HG03095 (cell line): ENCODE data around the gene ST7.

Experiments used
- ATAC-seq: cut with Tn5 transposase; IDR thresholded peaks from one replicate; pipeline ENCODE4 v1.9.1; 2021; ENCODE audit warnings: moderate library complexity; ENCODE audit not compliant: unreplicated experiment

Gene ST7

DNA sequence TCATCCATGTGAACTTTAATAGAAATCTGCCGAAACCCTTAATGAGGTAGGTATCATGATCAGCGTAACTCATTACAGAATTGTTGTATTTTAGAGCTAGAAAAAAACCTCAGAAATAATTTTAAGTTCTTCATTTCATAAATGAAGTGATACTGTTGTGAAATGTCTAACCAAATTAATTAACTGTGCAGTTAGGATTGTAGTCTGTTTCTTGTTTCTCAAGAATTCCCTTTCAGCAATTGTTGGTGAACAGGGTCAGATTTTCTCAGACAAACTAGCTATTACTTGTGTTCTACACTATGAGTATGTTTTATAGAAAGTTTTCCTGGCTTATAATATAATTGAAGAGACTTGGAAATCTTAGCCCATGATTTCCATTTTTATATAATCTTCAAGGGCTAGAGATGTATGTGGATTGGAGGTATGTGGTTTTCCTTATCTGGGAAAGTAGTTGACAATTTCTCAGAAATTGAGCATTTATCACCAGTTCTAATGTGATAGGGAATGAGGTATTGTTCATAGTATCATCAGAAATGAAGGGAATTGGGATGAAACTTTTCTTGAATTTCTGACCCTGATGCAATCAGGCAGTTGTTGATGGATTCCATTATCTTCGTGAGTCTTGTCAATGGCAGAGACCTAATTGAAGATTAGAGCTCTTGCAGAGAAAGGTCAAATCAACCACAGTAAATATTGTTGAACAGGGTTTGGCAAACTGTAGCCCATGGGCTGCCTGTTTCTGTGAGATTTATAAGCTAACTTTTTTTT lies 55.0 kb downstream of the ST7 start:
- ATAC-seq, result no peak

DNA sequence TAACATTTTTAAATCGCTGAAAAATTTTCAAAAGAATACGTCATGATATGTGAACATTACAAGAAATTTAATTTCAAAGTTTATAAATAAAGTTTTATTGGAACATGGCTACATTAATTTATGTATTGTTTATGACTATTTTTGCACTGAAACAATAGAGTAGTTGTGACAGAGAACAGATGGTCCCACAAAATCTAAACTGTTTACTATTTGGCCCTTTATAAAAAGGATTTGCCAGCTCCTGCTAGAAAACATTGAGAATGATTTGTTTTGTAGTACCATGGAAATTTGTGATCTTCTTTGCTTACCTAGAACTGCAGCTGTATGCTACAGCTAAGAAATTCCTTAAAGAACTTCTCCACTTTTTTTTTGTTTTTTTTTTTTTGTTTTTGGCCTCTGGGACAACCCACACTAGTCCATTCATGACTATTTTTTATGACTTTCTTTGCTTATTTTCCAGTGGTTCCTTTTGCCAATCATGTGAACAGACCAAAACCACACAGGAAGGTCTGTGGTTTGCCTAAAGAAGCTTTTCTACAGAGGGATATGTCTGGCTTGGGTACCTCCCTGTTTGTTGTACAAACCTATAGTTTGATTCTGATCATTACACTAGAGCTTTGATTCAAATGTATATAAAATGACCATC lies 55.7 kb downstream of the ST7 start:
- ATAC-seq, result no peak

DNA sequence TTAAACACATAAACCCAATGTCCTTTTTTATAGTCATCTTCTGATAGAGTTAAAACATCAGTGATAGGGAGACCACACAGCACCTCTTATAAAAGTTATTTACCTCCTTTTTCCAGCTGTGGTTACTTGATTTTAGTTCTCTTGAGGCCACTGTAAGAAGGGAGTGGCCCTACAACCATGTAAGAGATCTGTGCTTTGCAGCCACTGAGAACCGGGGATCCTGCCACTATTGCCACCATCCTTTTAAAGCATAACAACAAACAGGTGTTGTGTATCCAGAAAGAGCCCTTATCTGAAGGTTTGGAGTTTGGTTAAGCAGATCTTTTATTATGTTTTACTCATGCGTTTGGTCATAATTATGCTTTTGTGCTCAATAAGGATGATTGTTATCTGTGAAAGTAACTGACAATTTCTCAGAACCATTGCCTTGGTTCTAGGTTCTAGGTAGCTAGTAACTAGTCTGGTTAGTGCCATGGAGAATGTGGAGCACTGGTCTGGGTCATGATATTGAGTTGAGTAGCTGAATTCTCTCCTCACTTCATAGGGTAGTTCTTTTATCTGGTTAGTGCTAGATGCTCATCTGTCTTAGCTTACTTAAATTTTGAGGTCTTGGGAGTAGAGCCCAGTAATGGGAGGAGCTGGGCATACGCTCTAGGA lies 56.5 kb downstream of the ST7 start:
- ATAC-seq, result no peak

DNA sequence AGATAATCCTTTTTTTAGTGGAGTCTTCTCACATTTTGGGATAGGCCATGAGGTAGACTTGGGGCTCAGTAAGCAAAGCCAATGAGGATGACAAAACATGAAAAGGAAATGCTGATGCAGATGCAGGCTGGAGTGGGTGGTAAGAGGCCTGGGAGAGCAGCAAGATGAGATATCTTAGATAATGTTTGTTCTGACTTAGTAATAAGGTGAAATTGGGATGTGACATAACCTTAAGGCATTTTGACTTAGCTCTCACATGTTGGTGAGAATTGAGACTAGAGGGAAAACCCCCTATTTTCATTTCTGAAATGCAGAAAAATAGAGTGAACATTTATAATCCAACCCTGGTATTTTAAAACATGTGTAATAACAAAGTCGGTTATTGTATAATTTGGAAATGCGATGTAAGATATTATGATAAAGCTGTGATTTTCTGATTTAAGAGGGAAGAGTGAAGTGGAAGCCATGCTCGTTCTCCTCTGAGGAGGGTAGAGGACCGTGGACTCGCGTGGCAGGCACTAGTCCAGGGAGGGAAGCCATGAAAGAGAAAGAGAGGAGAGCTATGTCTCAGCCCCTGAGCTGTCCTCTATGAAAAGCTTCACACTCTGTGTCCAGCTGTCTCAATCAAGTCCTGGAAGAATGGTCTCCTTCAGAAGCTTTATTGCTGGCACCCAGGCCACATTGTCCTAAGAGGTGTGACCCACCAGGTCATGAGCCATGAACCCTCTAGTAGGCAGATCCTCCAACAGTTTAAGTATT lies 57.3 kb downstream of the ST7 start:
- peak; percentile 49 for ATAC-seq

DNA sequence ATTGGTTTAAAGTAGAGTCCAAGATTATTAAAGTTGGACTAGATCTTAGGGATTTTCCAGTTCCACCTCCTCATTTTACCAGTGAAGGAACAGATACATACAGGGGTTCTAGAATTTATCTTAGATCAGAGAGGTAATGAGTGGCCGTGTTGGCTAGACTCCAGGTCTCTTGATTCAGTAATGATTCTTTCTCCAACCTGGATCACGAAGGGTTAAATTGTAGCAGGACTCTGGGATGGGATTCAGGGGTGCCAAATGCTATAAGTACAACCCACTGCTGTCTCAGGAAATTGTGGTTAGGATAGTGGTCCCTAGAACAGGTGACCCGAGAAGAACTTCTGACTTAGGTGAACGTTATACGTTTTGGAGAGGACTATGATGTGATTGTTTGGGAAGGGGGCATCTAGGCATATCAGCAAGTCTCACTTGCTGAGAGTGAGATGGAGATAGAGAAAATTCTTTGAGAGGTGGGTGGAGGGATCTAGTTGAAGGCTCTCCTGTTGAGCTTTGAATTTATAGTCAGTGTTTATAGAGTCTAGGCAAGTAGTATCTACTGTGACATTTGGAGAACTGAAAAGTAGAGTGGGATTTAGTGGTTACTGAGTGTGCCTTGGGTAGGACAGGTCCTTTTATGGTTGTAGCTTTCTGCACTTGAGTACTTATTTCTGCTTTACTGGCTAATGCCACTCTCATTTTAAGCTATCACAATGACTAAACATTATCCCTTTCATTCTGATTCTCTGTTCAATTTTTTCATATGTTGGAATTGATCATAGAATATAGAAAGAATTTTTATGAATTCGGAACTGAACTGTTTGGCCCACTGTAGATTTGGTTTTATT lies 58.3 kb downstream of the ST7 start:
- peak; percentile 77 for ATAC-seq

DNA sequence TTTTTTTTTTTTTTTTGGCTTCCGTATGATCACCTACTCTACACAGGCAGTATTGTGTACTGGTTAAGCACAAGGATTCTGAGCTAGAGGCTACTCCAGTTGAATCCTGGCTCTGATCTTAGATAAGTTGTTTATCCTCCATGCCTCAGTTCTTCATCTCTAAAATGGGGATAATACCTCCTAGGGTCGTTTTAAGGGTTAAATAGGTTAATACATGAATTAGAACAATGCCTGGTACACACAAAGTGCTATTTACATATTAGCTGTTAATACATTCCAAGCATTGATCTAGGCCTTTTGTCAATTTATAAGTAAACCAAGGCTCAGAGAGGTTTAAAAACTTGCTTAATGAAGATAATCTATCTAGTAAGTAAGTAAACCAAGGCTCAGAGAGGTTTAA lies 59.0 kb downstream of the ST7 start:
- peak; percentile 3 for ATAC-seq

DNA sequence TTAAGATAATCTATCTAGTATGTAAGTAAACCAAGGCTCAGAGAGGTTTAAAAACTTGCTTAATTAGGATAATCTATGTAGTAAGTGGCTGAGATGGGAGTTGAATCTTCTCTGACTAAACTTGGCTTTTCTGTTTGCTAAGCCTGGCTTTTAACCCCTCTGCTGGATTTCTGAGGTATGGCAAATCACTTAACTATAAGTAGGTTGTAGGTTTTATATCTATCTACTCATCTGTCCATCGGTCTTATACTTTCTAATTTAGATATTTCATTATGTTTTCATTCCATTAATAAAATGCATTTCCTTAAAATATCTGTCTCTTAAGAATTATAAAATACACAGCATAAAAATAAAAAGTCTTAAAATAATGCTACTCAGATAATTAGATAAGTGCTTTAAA lies 59.4 kb downstream of the ST7 start:
- ATAC-seq, result no peak

DNA sequence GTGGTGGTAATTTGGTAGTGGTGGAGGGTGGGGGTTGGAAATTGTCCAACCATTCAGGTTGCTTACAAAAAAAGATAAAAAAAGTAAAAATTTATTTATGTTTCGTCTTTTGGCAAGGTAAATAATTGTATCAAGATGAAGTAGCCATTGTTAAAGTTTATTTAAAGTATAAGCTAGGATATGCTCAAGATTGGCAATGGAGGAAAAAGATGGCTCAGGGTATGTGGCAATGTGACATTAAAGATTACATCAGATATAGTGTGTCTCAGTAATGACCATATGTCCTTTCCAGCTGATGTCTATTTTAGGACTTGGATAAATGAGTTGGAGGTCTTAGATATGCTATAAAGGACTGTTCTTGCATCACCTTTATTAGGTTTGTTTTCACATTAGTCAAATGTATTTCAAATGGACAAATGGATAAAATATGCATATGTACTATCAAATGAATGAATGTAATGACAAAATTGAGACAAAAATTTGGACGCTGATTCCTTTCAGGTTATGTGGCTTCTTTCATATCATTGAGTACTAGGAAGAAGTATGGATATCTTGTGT lies 60.9 kb downstream of the ST7 start:
- ATAC-seq, result no peak

DNA sequence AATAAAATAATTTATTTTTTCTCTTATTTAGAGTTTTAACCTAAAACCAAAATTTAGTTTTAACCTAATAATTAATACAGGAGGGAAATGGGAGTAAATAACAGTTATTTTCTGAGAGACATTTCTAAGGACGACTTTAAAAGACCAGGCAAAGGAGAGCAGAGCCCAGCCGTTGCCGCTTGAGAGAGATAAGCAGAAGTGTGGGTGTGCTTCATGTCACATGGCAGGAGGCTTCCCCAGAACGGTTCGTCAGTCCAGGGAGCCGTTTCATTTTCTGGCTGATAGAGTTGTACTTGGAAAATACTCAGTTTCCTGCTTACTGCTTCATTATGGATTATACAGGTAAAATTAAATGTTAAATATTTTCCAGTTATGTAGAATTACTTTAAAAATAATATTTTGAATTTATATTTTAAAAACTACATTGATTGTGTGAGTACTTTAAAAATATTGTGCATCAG lies 61.4 kb downstream of the ST7 start:
- peak; percentile 26 for ATAC-seq

DNA sequence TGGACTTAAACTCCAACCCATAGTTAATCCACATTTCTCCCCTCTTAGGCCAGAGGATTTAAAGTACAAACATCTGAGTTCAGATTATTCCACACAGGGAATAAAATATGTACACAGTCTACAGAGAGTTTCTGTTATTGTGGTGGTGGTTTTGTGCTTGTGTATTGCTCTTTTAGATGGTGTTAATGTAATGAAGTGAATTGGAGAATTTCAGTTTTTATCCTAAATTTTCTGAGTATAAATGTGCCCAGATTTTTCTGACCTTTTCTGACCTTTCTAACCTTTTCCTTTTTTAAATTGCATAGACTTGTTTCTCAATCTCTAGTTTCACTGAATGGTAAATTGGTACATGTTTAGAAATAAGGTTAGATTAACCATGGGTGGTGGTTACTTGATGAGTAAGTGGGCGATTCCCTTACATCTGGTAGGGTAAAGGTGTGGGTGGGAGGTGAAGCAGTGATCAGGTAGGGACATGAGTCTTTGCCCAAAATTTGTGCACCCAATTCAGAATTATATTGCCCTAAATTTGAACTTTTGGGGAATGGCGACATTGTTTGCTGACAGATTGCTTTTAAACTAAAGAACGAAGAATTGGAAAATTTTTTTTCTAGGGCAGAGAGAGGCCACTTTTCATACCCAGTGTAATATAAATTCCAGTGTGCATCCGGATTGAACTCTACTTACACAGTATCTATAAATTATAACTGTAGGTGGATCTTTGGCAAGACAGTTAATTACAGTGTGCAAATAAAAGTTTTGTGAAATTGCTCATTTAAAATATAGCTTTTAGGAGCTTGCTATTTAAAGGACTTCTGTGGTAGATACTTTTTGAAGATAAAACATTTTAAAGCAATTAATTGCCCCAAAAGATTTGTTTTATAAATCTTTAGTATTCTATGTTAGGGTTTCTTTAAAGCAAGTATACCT lies 62.2 kb downstream of the ST7 start:
- ATAC-seq, result no peak

DNA sequence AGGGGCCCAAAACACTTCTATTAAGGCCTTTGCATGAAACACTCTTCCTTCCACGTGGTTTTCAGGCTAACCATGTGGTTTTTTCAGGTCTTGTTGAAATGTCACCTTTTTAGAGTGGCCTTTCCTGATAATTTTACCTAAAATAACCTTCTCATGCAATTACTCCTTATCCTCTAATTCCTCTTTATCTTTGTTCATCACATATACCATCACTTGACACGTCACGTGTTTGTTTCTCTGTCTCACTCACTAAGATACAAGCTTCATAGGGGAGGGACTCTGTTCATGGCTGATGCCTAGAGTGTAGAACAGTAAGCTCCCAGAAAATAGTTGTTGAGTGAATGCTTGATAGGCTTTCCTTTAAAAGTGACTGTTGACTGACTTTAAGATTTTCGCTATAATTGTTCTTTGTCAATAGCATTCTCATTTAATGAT lies 63.7 kb downstream of the ST7 start:
- ATAC-seq, result no peak

DNA sequence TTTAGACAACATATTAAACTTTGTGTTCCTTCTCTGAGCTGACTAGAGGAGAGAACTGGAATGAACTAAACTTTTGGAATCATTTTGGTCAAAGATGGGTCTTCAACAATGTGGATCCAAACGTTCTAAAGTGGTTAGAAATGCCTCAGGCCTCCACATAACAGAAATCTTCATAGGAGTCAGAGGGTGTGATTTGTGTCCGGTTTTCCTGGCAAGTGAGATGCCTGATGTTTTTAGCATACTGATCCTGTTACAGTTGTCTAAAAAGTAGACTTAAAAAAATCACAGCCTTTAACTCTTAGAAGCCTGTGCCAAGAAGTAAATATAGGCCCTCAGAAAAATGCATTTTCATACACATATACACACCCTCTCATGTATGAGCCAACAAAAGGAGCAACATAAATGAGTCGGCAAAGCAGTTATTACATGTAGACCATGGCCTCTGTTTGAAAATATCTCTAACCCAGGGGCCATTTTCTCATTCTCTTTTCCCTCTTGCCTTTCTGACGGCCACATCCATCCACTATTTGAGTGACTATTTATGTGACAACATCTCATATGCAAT lies 64.5 kb downstream of the ST7 start:
- ATAC-seq, result no peak

DNA sequence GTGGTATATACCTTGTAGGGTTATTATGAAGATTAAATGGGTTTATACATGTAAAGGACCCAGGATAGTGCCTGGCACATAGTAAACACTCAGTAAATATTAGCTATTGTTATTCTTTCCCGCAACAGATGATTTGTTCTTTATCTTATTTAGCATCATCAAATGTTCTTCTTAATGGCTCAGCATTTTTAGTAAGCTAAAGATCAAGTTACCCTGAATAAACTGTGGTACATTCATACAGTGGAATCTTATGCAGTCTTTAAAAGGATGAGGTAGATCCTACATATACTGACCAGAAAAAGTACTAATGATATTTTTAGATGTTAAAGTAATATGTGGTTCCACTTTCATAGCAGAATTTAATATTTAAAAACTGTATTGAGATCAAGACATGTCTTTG lies 65.4 kb downstream of the ST7 start:
- no peak for ATAC-seq

DNA sequence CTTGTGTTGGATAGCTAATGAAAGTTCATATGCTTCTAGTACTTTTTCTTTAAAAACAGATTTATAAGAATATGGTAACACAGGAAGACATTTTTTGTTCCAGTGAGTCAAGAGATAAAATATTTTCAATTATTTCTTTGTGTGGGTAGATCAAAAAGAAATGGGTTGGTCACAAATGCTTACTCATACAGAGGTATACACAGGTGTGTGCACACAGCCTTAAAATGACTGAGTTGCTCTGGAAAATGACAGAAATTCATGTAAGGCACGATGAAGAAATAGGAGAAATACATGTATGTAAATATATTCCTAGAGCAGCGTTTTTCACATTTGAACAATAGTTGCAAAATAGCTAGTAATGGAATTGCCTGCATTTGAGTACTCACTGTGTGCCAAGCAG lies 66.0 kb downstream of the ST7 start:
- no peak for ATAC-seq

DNA sequence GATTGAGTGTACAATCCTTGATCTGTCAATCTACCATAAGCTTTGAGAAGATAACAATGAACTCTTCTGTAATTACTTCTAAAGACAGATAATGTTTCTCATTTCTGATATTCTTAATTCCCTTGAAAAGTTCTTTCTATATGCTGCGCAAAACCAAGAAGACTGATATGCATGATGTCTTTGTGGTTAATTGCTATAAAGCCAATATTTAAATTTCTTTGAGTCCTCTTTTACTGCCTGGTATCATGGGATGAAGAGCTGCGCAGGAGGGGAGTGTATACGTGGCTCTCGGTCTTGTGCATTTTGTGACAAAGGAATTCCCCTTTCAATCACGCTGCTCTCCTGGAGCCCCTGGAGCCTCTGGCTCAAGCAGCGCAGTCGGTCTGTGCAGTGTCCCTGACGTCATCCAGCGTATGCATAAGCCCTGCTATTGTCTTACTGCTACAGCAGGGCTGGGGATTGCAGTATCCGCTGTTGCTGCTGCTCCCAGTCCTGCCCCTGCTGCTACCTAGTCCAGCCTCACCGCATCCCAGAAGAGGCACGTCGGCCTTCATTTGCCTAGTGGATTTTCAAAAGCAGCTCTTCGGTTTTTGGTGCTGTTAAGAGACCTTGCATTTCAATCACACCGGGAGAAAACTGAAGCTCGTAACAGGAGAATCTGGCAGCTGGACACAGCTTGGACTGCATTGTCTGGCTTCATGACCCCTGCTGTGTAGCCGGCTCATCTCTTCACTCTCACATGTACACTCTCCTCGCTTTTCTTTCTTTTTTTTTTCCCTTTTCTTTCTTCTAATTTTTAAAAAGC lies 66.7 kb downstream of the ST7 start:
- no peak for ATAC-seq

DNA sequence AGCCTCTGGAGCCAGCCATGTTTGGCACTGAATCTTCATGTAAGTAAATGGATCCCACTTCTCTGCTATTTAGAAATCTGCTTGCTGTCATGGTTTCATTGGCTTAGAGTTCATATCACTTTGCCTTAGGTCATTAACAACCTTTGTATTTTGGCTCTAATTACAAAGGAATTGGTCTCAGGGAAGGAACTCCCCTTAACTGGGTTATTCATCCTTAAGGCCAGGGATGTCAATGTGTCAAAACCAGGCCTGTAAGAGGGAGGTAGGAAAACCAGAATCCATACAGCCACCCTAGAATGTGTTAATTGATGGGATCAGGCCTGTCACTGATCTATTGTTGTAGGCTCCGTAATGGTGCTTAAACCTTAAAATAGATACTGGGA lies 67.3 kb downstream of the ST7 start:
- ATAC-seq, result no peak

DNA sequence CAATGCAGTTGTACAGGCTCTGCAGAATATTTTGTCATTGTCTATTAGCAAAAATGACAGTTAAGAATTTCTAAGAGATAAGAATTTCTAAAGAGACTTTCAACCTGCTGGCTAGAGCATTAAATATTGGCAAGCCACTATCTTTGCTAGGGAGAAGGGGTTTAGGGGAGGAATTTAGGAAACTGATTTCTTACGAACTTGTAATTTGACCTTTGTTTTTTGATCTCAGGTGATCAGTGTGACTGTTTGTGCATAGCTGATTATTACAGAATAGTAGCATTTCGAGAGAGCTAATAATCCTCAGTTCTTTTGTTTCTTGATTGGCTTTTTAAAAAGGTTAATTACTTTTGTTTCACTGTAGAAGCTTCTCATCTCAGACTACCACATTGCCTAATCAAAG lies 68.1 kb downstream of the ST7 start:
- ATAC-seq, result no peak

DNA sequence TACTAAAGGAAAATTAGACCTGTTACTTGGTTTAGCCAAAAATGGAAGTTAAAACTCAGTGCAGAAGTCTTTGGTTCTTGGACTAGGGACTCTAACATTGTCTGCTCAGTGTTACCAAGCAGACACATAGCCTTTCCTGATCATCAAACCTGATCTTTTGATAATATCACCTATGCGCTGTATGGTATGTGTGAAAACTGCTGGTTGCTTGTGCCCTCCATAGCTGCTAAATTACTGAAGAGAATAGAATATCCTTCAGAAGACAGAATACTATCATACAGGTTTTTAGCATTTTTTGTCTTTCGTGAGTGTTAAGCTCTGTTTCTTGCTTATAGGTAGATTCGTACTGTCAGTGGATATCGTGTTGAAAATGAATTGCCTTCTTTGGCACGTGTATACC lies 68.7 kb downstream of the ST7 start:
- no peak for ATAC-seq
